Glutamatergic neuron (in vitro differentiated cells): ENCODE data around the gene TFAP2B. TPM values are rescaled to one million over a fixed set of nuclear protein-coding genes. Genes with fewer than 3 reads are reported as not detected.

ENCODE experiments used
- DNase-seq: peaks from one replicate; pipeline ENCODE4 v3.0.0; 2022
- H3K27ac Mint-ChIP-seq: one replicate; pipeline ENCODE4 v1.8.0; 2020; ENCODE audit warnings: mild to moderate bottlenecking, mixed read lengths, inconsistent platforms; ENCODE audit not compliant: unreplicated experiment
- H3K27me3 Mint-ChIP-seq: one replicate; pipeline ENCODE4 v1.8.0; 2020; ENCODE audit warnings: mild to moderate bottlenecking, moderate library complexity, mixed read lengths, inconsistent platforms; ENCODE audit not compliant: unreplicated experiment
- H3K36me3 Mint-ChIP-seq: one replicate; pipeline ENCODE4 v1.8.0; 2020; ENCODE audit warnings: mild to moderate bottlenecking, mixed read lengths, inconsistent platforms; ENCODE audit not compliant: unreplicated experiment
- H3K4me1 Mint-ChIP-seq: one replicate; pipeline ENCODE4 v1.8.0; 2020; ENCODE audit warnings: mild to moderate bottlenecking, low read depth, mixed read lengths, inconsistent platforms; ENCODE audit not compliant: unreplicated experiment
- H3K4me3 Mint-ChIP-seq: one replicate; pipeline ENCODE4 v1.8.0; 2020; ENCODE audit warnings: mild to moderate bottlenecking, mixed read lengths, inconsistent platforms; ENCODE audit not compliant: unreplicated experiment
- H3K9me3 Mint-ChIP-seq: one replicate; pipeline ENCODE4 v1.8.0; 2020; ENCODE audit warnings: mild to moderate bottlenecking, moderate library complexity, mixed read lengths, inconsistent platforms; ENCODE audit not compliant: unreplicated experiment
- total RNA-seq: library from RNA; stranded (reverse); fragmentation: NEBNext Ultra II Directional; extraction: Animal tissue kit (Norgen Biotek cat#: 25700); gene quantifications from one replicate; pipeline ENCODE4 v1.2.1, GENCODE V29; 2021; ENCODE audit not compliant: unreplicated experiment
- TF ChIP-seq, protein P1 (sequence below): fragments of 200-600 bp; sonication (generic); IDR thresholded peaks from one replicate; pipeline ENCODE4 v1.5.0; 2021; ENCODE audit not compliant: partially characterized antibody, unreplicated experiment

Gene TFAP2B
- total RNA-seq, 1 donor from 2014 or later = not detected

DNA sequence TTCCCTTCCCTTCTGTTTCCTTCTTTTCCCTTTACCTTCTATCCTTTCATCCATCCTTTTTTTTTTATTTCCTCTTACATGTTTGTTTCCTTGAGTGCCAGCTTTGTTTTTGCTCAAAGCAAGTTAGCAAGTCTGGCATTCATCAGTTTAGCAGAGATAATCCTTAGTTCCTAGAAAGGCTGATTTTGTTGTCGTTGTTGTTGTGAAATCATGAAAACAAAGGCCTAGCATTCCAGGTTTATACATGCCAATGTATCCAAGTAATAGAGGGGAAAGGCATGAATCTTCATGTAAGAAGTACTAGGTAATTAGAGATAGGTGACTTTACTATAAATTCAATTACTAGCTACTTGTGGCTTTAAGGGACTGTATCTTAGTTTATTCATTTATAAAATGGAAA is 45.9 kb downstream of the TFAP2B start:
- Mint-ChIP-seq H3K4me1 (no peaks in the 10 kb centered on the region), H3K27ac (no peak overlapping the region), H3K4me3 (no peak overlapping the region), H3K27me3 (peaks cover 2% of the 10 kb centered on the region), H3K36me3 (no peaks in the 10 kb centered on the region), H3K9me3 (peaks cover 2% of the 10 kb centered on the region)
- TF ChIP-seq, protein P1, sequence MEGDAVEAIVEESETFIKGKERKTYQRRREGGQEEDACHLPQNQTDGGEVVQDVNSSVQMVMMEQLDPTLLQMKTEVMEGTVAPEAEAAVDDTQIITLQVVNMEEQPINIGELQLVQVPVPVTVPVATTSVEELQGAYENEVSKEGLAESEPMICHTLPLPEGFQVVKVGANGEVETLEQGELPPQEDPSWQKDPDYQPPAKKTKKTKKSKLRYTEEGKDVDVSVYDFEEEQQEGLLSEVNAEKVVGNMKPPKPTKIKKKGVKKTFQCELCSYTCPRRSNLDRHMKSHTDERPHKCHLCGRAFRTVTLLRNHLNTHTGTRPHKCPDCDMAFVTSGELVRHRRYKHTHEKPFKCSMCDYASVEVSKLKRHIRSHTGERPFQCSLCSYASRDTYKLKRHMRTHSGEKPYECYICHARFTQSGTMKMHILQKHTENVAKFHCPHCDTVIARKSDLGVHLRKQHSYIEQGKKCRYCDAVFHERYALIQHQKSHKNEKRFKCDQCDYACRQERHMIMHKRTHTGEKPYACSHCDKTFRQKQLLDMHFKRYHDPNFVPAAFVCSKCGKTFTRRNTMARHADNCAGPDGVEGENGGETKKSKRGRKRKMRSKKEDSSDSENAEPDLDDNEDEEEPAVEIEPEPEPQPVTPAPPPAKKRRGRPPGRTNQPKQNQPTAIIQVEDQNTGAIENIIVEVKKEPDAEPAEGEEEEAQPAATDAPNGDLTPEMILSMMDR = no peak
- DNase-seq = no peak

GRCh38 chr6:50868466-50868865 is 49.8 kb downstream of the TFAP2B start:
- Mint-ChIP-seq H3K27me3 (peaks cover 2% of the 10 kb centered on the region), H3K9me3 (no peaks in the 10 kb centered on the region), H3K4me1 (no peaks in the 10 kb centered on the region), H3K36me3 (no peaks in the 10 kb centered on the region), H3K27ac (no peak overlapping the region), H3K4me3 (no peak overlapping the region)
- DNase-seq = no peak
- TF ChIP-seq, protein P1 = no peak

DNA sequence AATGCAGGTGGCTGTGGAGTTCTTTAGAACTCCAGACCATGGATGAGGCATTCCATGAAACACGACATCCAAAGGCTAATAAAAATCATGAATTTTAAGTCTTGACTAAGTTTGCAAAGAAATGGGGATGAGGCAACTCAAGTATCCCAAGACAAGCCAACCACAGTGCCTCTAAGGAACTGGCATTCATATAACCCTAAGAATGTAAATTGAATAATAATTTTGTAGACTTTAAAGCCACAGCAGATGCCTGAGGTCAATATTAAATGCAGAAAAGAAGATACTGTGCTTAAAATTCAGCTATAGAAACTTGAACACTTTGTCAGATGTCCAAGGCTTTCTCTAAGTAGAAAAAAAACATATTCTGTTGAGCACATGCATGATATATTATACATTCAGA is 54.5 kb downstream of the TFAP2B start:
- Mint-ChIP-seq H3K27ac (no peak overlapping the region), H3K4me1 (no peaks in the 10 kb centered on the region), H3K27me3 (no peaks in the 10 kb centered on the region), H3K36me3 (no peaks in the 10 kb centered on the region), H3K9me3 (no peaks in the 10 kb centered on the region), H3K4me3 (no peak overlapping the region)
- DNase-seq = no peak
- TF ChIP-seq, protein P1 = no peak

GRCh38 chr6:50884364-50884763 is 65.7 kb downstream of the TFAP2B start:
- no peaks in the 10 kb centered on the region for H3K27me3 Mint-ChIP-seq
- H3K36me3 Mint-ChIP-seq = no peaks in the 10 kb centered on the region
- TF ChIP-seq, protein P1 = no peak
- H3K27ac Mint-ChIP-seq = no peak overlapping the region
- H3K4me3 Mint-ChIP-seq = no peak overlapping the region
- H3K4me1 Mint-ChIP-seq = peaks cover 1% of the 10 kb centered on the region
- no peaks in the 10 kb centered on the region for H3K9me3 Mint-ChIP-seq
- no peak for DNase-seq

- Mint-ChIP-seq H3K4me3 (no peak overlapping the region), H3K27ac (no peak overlapping the region), H3K4me1 (peaks cover 10% of the 10 kb centered on the region), H3K9me3 (no peaks in the 10 kb centered on the region), H3K27me3 (no peaks in the 10 kb centered on the region), H3K36me3 (no peaks in the 10 kb centered on the region)
- no peak for DNase-seq
- TF ChIP-seq, protein P1 = no peak
These were observed 68.4 kb downstream of the TFAP2B start for GRCh38 chr6:50887112-50887511.
